ENCODE measurements around the gene RPAP3.
"Not testable (repeated sequence)": the region's sequence is repeated elsewhere in the genome, so short reads cannot be mapped to it uniquely, and the experiment has no call there.

Gene RPAP3

GRCh38 chr12:47648056-47648579 lies 57.7 kb downstream of the RPAP3 start:
- H3K36me3 ChIP-seq (ENCODE audit: insufficient read depth, low read length) = peaks cover 13% of the 10 kb centered on the region
- H3K79me2 ChIP-seq (ENCODE audit: insufficient read depth, low read length) = no peaks in the 10 kb centered on the region
- no peak overlapping the region for H3K4me2 ChIP-seq (ENCODE audit: low read length)
- no peak overlapping the region for H3K4me3 ChIP-seq (ENCODE audit: low read depth, low read length, poor library complexity, severe bottlenecking)
- H3K27ac ChIP-seq (ENCODE audit: low read depth, low read length, poor library complexity, severe bottlenecking) = no peak overlapping the region
- H3K9me3 ChIP-seq (ENCODE audit: low read length) = peaks cover 4% of the 10 kb centered on the region; the same call in 1 of the 2 replicates
- no peaks in the 10 kb centered on the region for H3K27me3 ChIP-seq (ENCODE audit: insufficient read depth, low read length)
- H3F3A ChIP-seq (ENCODE audit: insufficient read depth, low read length) = no peaks in the 10 kb centered on the region
- no peaks in the 10 kb centered on the region for H3K9me2 ChIP-seq (ENCODE audit: low read depth, low read length)
- H3K4me1 ChIP-seq (ENCODE audit: insufficient read depth, low read length, severe bottlenecking) = peaks cover 16% of the 10 kb centered on the region
- no peak for TF ChIP-seq EZH2 (IDR thresholded peaks at IDR 0.05; ENCODE audit: borderline replicate concordance, low read length)
- TF ChIP-seq, protein P1, sequence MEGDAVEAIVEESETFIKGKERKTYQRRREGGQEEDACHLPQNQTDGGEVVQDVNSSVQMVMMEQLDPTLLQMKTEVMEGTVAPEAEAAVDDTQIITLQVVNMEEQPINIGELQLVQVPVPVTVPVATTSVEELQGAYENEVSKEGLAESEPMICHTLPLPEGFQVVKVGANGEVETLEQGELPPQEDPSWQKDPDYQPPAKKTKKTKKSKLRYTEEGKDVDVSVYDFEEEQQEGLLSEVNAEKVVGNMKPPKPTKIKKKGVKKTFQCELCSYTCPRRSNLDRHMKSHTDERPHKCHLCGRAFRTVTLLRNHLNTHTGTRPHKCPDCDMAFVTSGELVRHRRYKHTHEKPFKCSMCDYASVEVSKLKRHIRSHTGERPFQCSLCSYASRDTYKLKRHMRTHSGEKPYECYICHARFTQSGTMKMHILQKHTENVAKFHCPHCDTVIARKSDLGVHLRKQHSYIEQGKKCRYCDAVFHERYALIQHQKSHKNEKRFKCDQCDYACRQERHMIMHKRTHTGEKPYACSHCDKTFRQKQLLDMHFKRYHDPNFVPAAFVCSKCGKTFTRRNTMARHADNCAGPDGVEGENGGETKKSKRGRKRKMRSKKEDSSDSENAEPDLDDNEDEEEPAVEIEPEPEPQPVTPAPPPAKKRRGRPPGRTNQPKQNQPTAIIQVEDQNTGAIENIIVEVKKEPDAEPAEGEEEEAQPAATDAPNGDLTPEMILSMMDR (IDR thresholded peaks at IDR 0.05; ENCODE audit: low read length) = no peak
- no peaks in the 10 kb centered on the region for H4K20me1 ChIP-seq (ENCODE audit: insufficient read depth, low read length)
- no peak overlapping the region for H2AFZ ChIP-seq (ENCODE audit: low read length)
- no peak overlapping the region for H3K9ac ChIP-seq (ENCODE audit: low read length)

- not testable (repeated sequence) for H3K9ac ChIP-seq (ENCODE audit: low read length); H3K9me3 ChIP-seq (ENCODE audit: low read length)
- peaks cover 26% of the 10 kb centered on the region for H3K36me3 ChIP-seq (ENCODE audit: insufficient read depth, low read length)
Measured at GRCh38 chr12:47642310-47642709, 63.5 kb downstream of the RPAP3 start.

DNA sequence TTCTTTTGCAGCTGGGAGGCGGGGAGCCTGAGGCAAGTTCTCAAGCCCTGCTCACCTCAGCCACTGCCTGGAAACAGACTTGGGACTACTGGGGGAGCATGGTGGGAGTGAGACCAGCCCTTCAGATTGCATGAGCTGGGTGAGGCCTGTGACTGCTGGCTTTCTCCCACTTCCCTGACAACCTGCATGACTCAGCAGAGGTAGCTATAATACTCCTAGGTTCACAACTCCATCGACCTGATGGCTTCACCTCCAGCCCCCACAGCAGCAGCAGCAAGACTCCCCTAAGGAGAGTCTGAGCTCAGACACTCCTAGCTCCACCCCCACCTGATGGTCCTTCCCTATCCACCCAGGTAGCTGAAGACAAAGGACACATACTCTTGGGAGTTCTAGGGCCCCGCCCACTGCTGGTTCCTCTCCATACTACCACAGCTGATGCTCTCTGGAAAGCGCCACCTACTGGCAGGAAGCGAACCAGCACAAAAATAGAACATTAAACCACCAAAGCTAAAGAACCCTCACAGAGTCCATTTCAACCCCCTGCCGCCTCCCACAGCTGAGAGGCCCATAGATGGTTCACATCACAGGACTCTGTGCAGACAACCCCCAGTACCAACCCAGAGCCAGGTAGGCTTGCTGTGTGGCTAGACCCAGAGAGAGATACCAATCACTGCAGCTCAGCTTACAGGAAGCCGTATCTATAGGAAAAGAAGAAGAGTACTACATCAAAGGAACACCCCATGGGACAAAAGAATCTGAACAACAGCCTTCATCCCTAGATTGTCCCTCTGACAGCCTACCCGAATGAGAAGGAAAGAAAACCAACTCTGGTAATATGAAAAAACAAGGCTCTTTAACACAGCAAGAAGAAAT lies 68.7 kb downstream of the RPAP3 start:
- H3K4me2 ChIP-seq (ENCODE audit: low read length) = no peak overlapping the region

More at GRCh38 chr12:47642310-47642709, 63.5 kb downstream of the RPAP3 start:
- not testable (repeated sequence) for H2AFZ ChIP-seq (ENCODE audit: low read length); H4K20me1 ChIP-seq (ENCODE audit: insufficient read depth, low read length); H3F3A ChIP-seq (ENCODE audit: insufficient read depth, low read length); H3K79me2 ChIP-seq (ENCODE audit: insufficient read depth, low read length); H3K4me2 ChIP-seq (ENCODE audit: low read length); H3K4me3 ChIP-seq (ENCODE audit: low read depth, low read length, poor library complexity, severe bottlenecking); H3K9me2 ChIP-seq (ENCODE audit: low read depth, low read length); H3K4me1 ChIP-seq (ENCODE audit: insufficient read depth, low read length, severe bottlenecking); H3K27ac ChIP-seq (ENCODE audit: low read depth, low read length, poor library complexity, severe bottlenecking); H3K27me3 ChIP-seq (ENCODE audit: insufficient read depth, low read length)

GRCh38 chr12:47635770-47636169 lies 70.1 kb downstream of the RPAP3 start:
- H3K27me3 ChIP-seq (ENCODE audit: insufficient read depth, low read length); H3K9me2 ChIP-seq (ENCODE audit: low read depth, low read length); H3K4me3 ChIP-seq (ENCODE audit: low read depth, low read length, poor library complexity, severe bottlenecking); H3K9ac ChIP-seq (ENCODE audit: low read length); H3F3A ChIP-seq (ENCODE audit: insufficient read depth, low read length); H3K27ac ChIP-seq (ENCODE audit: low read depth, low read length, poor library complexity, severe bottlenecking); H3K4me2 ChIP-seq (ENCODE audit: low read length); H3K4me1 ChIP-seq (ENCODE audit: insufficient read depth, low read length, severe bottlenecking); H3K79me2 ChIP-seq (ENCODE audit: insufficient read depth, low read length); H2AFZ ChIP-seq (ENCODE audit: low read length); H4K20me1 ChIP-seq (ENCODE audit: insufficient read depth, low read length); H3K9me3 ChIP-seq (ENCODE audit: low read length): not testable (repeated sequence)
- H3K36me3 ChIP-seq (ENCODE audit: insufficient read depth, low read length) = peaks cover 27% of the 10 kb centered on the region

More for the DNA sequence above, 68.7 kb downstream of the RPAP3 start:
- Histone ChIP-seq H3F3A (ENCODE audit: insufficient read depth, low read length) (0 out of 2 replicates have a peak, but pooled peaks cover 6% of the 10 kb centered on the region), H3K27me3 (ENCODE audit: insufficient read depth, low read length) (no peaks in the 10 kb centered on the region), H3K27ac (ENCODE audit: low read depth, low read length, poor library complexity, severe bottlenecking) (no peak overlapping the region), H4K20me1 (ENCODE audit: insufficient read depth, low read length) (no peaks in the 10 kb centered on the region), H3K9ac (ENCODE audit: low read length) (no peak overlapping the region), H3K9me2 (ENCODE audit: low read depth, low read length) (no peaks in the 10 kb centered on the region), H3K36me3 (ENCODE audit: insufficient read depth, low read length) (peaks cover 21% of the 10 kb centered on the region), H3K4me1 (ENCODE audit: insufficient read depth, low read length, severe bottlenecking) (no peaks in the 10 kb centered on the region), H3K4me3 (ENCODE audit: low read depth, low read length, poor library complexity, severe bottlenecking) (no peak overlapping the region), H2AFZ (ENCODE audit: low read length) (no peak overlapping the region), H3K9me3 (ENCODE audit: low read length) (no peaks in the 10 kb centered on the region), H3K79me2 (ENCODE audit: insufficient read depth, low read length) (no peaks in the 10 kb centered on the region)
- TF ChIP-seq, protein P1 (IDR thresholded peaks at IDR 0.05; ENCODE audit: low read length) = peak; percentile 72
- no peak for TF ChIP-seq EZH2 (IDR thresholded peaks at IDR 0.05; ENCODE audit: borderline replicate concordance, low read length)
